MM.1S (cell line): ENCODE data around the gene FAM227B.

Source experiments
- EZH2 ChIP-seq: fragments of 300-600 bp; sonication (generic); optimal IDR thresholded peaks from 2 replicates; pipeline ENCODE3; 2017; ENCODE audit warnings: low read depth, mild to moderate bottlenecking, antibody characterized with exemption, low read length, mixed read lengths
- TF ChIP-seq, protein P1 (sequence below): fragments of 300-600 bp; sonication (generic); IDR thresholded peaks from 2 replicates; pipeline ENCODE4 v1.5.1; 2016; ENCODE audit warnings: antibody characterized with exemption, low read length, mixed read lengths

DNA sequence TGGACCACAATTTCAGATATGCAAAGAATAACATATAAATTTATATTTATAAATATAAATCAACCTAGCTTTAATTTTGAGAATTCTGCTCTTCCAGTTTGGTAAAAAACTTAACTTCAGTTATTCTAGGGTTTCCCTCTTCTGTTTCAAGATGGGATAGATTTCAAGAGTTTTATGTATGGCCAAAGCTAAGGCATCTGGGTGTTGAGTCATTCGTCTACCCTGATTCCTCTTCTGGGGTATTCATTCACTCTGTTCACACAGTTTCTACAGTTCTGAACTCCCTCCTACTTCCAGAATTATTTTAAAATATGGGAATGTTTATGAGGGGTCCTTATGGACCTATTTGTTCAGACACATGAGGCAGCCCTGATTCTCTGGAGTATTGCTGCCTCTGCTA, 201.8 kb downstream of the FAM227B start:
- TF ChIP-seq, protein P1, sequence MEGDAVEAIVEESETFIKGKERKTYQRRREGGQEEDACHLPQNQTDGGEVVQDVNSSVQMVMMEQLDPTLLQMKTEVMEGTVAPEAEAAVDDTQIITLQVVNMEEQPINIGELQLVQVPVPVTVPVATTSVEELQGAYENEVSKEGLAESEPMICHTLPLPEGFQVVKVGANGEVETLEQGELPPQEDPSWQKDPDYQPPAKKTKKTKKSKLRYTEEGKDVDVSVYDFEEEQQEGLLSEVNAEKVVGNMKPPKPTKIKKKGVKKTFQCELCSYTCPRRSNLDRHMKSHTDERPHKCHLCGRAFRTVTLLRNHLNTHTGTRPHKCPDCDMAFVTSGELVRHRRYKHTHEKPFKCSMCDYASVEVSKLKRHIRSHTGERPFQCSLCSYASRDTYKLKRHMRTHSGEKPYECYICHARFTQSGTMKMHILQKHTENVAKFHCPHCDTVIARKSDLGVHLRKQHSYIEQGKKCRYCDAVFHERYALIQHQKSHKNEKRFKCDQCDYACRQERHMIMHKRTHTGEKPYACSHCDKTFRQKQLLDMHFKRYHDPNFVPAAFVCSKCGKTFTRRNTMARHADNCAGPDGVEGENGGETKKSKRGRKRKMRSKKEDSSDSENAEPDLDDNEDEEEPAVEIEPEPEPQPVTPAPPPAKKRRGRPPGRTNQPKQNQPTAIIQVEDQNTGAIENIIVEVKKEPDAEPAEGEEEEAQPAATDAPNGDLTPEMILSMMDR, result no peak
- TF ChIP-seq EZH2, result no peak
